GM23248 (cell line): Measurements from ENCODE around the gene TMEM235. TPM values are rescaled to one million over a fixed set of nuclear protein-coding genes. Genes with fewer than 3 reads are reported as not detected.

Experiments
- DNase-seq: peaks from one replicate; pipeline ENCODE4 v3.0.0-alpha.2; 2015
- H2AFZ ChIP-seq: fragments of 200-600 bp; sonication (generic); 2 replicates; pipeline ENCODE4 v1.6.1; 2016; ENCODE audit warnings: antibody characterized with exemption
- H3F3A ChIP-seq: fragments of 200-600 bp; sonication (generic); 2 replicates; pipeline ENCODE4 v1.6.1; 2016; ENCODE audit warnings: mild to moderate bottlenecking, antibody characterized with exemption, mixed run types; ENCODE audit not compliant: insufficient read depth
- H3K27ac ChIP-seq: fragments of 200-600 bp; sonication (generic); 2 replicates; pipeline ENCODE4 v1.5.1; 2016; ENCODE audit warnings: mild to moderate bottlenecking
- H3K27me3 ChIP-seq: fragments of 200-600 bp; sonication (generic); replicated peaks from 2 replicates; pipeline ENCODE4 v1.6.1; 2016; ENCODE audit warnings: mild to moderate bottlenecking; ENCODE audit not compliant: insufficient read depth
- H3K36me3 ChIP-seq: fragments of 200-600 bp; sonication (generic); 2 replicates; pipeline ENCODE4 v1.6.1; 2016; ENCODE audit warnings: low read depth, mild to moderate bottlenecking
- H3K4me1 ChIP-seq: fragments of 200-600 bp; sonication (generic); 2 replicates; pipeline ENCODE4 v1.6.1; 2016; ENCODE audit warnings: mild to moderate bottlenecking; ENCODE audit not compliant: insufficient read depth
- H3K4me2 ChIP-seq: fragments of 200-600 bp; sonication (generic); one replicate; pipeline ENCODE4 v1.6.1; 2016; ENCODE audit warnings: mild to moderate bottlenecking; ENCODE audit not compliant: unreplicated experiment
- H3K4me3 ChIP-seq: fragments of 200-600 bp; sonication (generic); 2 replicates; pipeline ENCODE4 v1.5.1; 2016; ENCODE audit warnings: mild to moderate bottlenecking
- H3K79me2 ChIP-seq: fragments of 200-600 bp; sonication (generic); 2 replicates; pipeline ENCODE4 v1.6.1; 2016; ENCODE audit warnings: mild to moderate bottlenecking; ENCODE audit not compliant: insufficient read depth
- H3K9ac ChIP-seq: fragments of 200-600 bp; sonication (generic); 2 replicates; pipeline ENCODE4 v1.6.1; 2016; ENCODE audit warnings: mild to moderate bottlenecking
- H3K9me2 ChIP-seq: fragments of 200-600 bp; sonication (generic); 2 replicates; pipeline ENCODE4 v1.6.1; 2016; ENCODE audit warnings: mixed run types, mild to moderate bottlenecking, moderate library complexity; ENCODE audit not compliant: insufficient read depth
- H3K9me3 ChIP-seq: fragments of 200-600 bp; sonication (generic); one replicate; pipeline ENCODE4 v1.6.1; 2017; ENCODE audit warnings: low read depth
- H4K20me1 ChIP-seq: fragments of 200-600 bp; sonication (generic); 2 replicates; pipeline ENCODE4 v1.6.0; 2016; ENCODE audit not compliant: insufficient read depth
- EZH2 ChIP-seq: fragments of 200-600 bp; sonication (generic); IDR thresholded peaks from 2 replicates; pipeline ENCODE4 v1.6.1; 2018; ENCODE audit warnings: antibody characterized with exemption, mild to moderate bottlenecking; ENCODE audit not compliant: insufficient read depth, poor library complexity, severe bottlenecking
- EZH2phosphoT487 ChIP-seq: fragments of 200-600 bp; sonication (generic); IDR thresholded peaks from 2 replicates; pipeline ENCODE4 v1.6.1; 2018; ENCODE audit warnings: antibody characterized with exemption, moderate library complexity, mild to moderate bottlenecking, low read depth; ENCODE audit not compliant: insufficient read depth
- WGBS, 2 experiments: methylation state at CpG; one replicate each; pipeline ENCODE4 v1.1.6; 2015 to 2017; ENCODE audit warnings: low lambda C conversion rate in 2 of 2, low coverage in 1 of 2; ENCODE audit errors: missing lambda C conversion rate in 2 of 2; 5-methylcytosine and 5-hydroxymethylcytosine counted together
- in situ Hi-C: fragments of 300-500 bp; cut with MboI; formaldehyde crosslinking; loops from 2 replicates; pipeline ENCODE4 v1.15.0; 2020
- polyA plus RNA-seq: library from polyadenylated mRNA; unstranded; fragments of >200 nt; fragmentation: Nextera tagmentation; extraction: Ambion mirVana; gene quantifications from 2 replicates; pipeline ENCODE4 v1.2.1, GENCODE V29; 2016
- total RNA-seq: library from RNA; depleted of rRNA; stranded (reverse); fragments of >200 nt; shearing (Covaris generic); gene quantifications from 2 replicates; pipeline ENCODE4 v1.2.3, GENCODE V29; 2014

TMEM235 gene
- total and polyA plus RNA-seq, 2 experiments from 2014 or later: not detected

- Histone ChIP-seq H3K4me2 (no peak overlapping the region), H3K36me3 (no peaks in the 10 kb centered on the region), H2AFZ (no peak overlapping the region), H3F3A (no peaks in the 10 kb centered on the region), H3K27ac (no peak overlapping the region), H4K20me1 (no peaks in the 10 kb centered on the region), H3K4me3 (no peak overlapping the region), H3K4me1 (no peaks in the 10 kb centered on the region), H3K27me3 (peaks cover 7% of the 10 kb centered on the region), H3K9me2 (no peaks in the 10 kb centered on the region), H3K9ac (no peak overlapping the region), H3K79me2 (no peaks in the 10 kb centered on the region), H3K9me3 (no peaks in the 10 kb centered on the region)
- TF ChIP-seq EZH2phosphoT487 (no peak), EZH2 (no peak)
- in situ Hi-C loops: no loop called here
- no peak for DNase-seq
- 75 to 82% methylated on average over 11 of the region's 11 CpGs for WGBS, 2 experiments
Measured at GRCh38 chr17:78237401-78238012, 6.1 kb downstream of the TMEM235 start.

GRCh38 chr17:78238823-78239488 lies 7.5 kb downstream of the TMEM235 start:
- Histone ChIP-seq H2AFZ (no peak overlapping the region), H4K20me1 (no peaks in the 10 kb centered on the region), H3K36me3 (no peaks in the 10 kb centered on the region), H3K79me2 (no peaks in the 10 kb centered on the region), H3K4me1 (no peaks in the 10 kb centered on the region), H3K9ac (no peak overlapping the region), H3K9me2 (no peaks in the 10 kb centered on the region), H3K27me3 (no peaks in the 10 kb centered on the region), H3K4me2 (no peak overlapping the region), H3K27ac (no peak overlapping the region), H3F3A (no peaks in the 10 kb centered on the region), H3K4me3 (no peak overlapping the region), H3K9me3 (no peaks in the 10 kb centered on the region)
- no peak for DNase-seq
- in situ Hi-C loops: no loop called here
- TF ChIP-seq EZH2 (no peak), EZH2phosphoT487 (no peak)
- WGBS, 2 experiments: 66 to 73% methylated on average over 19 to 20 of the region's 20 CpGs

- DNase-seq: no peak
- H3K27me3 ChIP-seq: no peaks in the 10 kb centered on the region
- H3K79me2 ChIP-seq: no peaks in the 10 kb centered on the region
- H3K9me2 ChIP-seq: no peaks in the 10 kb centered on the region
- H3K9ac ChIP-seq: no peak overlapping the region
- H4K20me1 ChIP-seq: no peaks in the 10 kb centered on the region
- no peak overlapping the region for H3K4me3 ChIP-seq
- in situ Hi-C loops: no loop called here
- H2AFZ ChIP-seq: no peak overlapping the region
- H3K4me2 ChIP-seq: no peak overlapping the region
- TF ChIP-seq EZH2phosphoT487 (no peak), EZH2 (no peak)
- H3K27ac ChIP-seq: no peak overlapping the region
- no peaks in the 10 kb centered on the region for H3K36me3 ChIP-seq
- no peaks in the 10 kb centered on the region for H3K4me1 ChIP-seq
- no peaks in the 10 kb centered on the region for H3F3A ChIP-seq
- no peaks in the 10 kb centered on the region for H3K9me3 ChIP-seq
- WGBS, 2 experiments: 81 to 85% methylated on average over 8 to 9 of the region's 9 CpGs
Measured at GRCh38 chr17:78239489-78239931, 8.1 kb downstream of the TMEM235 start.

GRCh38 chr17:78240012-78240655 lies 8.7 kb downstream of the TMEM235 start:
- H3K9ac ChIP-seq: no peak overlapping the region
- H3K9me3 ChIP-seq: no peaks in the 10 kb centered on the region
- no peak overlapping the region for H3K27ac ChIP-seq
- H3K4me1 ChIP-seq: no peaks in the 10 kb centered on the region
- no peaks in the 10 kb centered on the region for H3K79me2 ChIP-seq
- no peaks in the 10 kb centered on the region for H4K20me1 ChIP-seq
- H3K27me3 ChIP-seq: no peaks in the 10 kb centered on the region
- no peak overlapping the region for H3K4me2 ChIP-seq
- 58 to 63% methylated on average over 12 of the region's 12 CpGs for WGBS, 2 experiments
- DNase-seq: no peak
- TF ChIP-seq EZH2phosphoT487 (no peak), EZH2 (no peak)
- no peaks in the 10 kb centered on the region for H3K9me2 ChIP-seq
- H3F3A ChIP-seq: no peaks in the 10 kb centered on the region
- no peak overlapping the region for H3K4me3 ChIP-seq
- H3K36me3 ChIP-seq: no peaks in the 10 kb centered on the region
- in situ Hi-C loops: no loop called here
- H2AFZ ChIP-seq: no peak overlapping the region
